NCI-H2196 (cell line): ENCODE results near the gene TRPM3.
"Not testable (repeated sequence)": the region's sequence is repeated elsewhere in the genome, so short reads cannot be mapped to it uniquely, and the experiment has no call there.

ENCODE experiments used
- DNase-seq: peaks from one replicate; lab custom pipeline; 2025; ENCODE audit not compliant: unreplicated experiment; lab: John Stamatoyannopoulos, UW

TRPM3 gene

DNA sequence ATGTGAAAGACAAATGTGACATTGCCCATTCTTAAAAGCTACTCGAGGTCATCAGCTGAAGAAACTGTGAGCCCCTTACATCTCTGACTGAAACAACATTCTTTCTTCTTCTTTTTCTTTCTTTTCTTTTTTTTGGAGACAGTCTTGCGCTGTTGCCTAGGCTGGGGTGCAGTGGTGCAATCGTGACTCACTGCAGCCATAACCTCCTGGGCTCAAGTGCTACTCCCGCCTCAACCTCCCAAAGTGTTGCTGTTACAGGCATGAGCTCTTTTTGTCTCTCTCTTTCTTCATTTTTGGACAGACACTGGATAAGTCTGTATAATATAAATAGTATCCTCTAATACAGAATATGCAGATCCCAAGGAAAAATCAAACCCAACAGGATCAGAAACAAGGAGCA lies 443.3 kb downstream of the TRPM3 start:
- no peak for DNase-seq

DNA sequence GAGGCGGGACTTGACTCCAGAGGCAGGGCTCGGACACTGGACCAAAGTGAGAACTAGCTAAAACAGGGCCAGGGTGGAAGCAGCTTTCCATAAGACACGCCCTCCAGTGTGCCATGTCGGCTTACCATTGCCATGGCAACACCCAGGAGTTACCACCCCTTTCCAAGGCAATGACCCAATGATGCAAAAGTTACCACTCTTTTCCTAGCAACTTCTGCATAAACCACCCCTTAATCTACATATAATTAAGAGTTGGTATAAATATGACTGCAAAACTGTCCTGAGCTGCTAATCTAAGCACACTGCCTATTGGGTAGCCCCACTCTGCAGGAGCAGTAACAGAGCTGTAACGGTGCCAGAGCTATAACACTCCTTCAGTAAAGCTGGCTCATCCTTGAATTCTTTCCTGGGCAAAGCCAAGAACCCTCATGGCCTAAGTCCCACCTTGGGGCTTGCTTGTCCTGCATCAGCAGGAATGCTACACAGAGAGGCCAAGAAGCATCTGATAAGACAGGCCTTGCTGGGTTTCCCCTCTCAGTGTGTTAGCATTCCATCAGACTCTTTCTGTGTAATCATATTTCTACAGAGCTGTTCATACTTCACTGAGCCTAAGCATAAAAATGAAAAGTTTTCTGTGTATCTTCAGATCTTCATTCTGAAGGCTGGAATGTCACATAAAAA lies 444.2 kb downstream of the TRPM3 start:
- DNase-seq = no peak

DNA sequence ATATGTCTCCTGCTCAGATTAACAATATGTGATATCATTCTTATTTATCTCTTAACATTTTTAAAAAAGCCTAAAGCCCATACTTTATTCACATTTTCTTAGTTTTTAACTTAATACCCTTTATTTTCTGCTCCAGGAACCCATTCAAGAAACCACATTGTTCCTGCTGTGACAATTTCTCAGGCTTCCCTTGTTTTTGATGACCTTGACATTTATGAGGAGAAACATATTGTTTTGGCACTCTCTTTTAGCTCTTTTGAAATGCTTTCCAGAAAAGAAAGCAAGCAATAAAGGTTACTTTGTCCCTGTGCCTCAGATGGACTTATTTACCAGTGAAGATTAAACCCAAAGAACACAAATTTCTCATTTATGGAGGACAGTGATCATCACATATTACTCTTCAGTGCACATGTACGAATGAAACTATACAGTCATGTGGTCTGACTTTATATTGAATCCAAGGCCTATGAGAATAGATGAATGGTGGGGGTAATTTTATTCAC lies 445.5 kb downstream of the TRPM3 start:
- DNase-seq = no peak

DNA sequence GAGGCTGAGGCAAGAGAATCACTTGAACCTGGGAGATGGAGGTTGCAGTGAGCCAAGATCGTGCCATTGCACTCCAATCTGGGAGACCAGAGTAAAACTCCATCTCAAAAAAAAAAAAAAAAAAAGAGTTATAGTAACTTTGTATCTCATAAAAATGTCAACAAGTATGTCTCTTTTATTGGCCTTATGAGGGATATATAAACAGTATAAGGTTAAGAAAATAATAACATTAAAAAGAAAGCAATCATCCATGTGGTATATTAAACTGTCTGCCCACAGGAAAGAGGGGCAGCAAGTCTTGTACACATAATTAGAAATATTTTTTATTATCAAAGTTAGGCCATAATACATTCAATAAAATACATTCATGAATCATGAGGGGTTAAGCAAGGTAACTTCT lies 447.6 kb downstream of the TRPM3 start:
- DNase-seq = no peak

DNA sequence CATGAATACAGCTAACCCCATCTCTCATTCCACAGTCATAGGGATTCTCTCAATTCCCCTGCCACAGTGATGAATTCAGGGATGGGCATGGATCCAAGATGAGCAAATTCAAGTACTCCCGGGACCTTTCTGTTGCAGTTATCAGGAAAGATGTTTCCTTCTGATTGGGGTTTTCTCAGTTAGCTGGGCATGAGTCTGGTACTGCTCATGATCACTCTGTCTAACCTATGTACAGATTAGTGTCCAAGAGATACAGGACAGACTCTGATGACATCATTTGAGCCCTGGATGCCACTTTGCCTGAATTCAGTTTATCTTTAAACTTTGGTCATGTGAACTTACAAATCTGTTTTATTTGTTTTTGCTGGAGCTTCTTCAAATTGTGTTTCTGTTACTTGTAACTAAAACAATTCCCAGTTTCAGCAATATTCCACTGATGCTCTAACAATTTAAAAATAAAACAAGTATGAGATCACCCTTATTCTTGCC lies 449.2 kb downstream of the TRPM3 start:
- DNase-seq = no peak

DNA sequence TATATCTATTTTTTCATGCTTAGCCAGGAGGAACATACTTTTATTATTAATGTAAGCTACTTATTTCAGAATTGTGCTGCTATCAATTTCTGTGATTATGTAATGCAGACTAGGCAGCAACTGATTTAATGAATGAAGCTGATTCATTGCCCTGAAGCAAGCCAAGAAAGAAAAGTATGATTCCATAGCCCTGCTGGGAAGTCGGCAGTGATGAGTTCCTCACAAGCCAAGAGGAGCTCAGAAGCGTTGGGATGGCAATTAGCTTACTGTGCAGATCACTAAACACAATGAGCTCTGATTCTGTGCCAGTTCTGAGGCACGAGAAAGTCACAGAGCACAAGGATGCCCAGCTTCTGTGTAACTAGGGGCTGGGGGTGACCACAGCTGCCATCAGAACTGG lies 452.7 kb downstream of the TRPM3 start:
- DNase-seq = no peak

DNA sequence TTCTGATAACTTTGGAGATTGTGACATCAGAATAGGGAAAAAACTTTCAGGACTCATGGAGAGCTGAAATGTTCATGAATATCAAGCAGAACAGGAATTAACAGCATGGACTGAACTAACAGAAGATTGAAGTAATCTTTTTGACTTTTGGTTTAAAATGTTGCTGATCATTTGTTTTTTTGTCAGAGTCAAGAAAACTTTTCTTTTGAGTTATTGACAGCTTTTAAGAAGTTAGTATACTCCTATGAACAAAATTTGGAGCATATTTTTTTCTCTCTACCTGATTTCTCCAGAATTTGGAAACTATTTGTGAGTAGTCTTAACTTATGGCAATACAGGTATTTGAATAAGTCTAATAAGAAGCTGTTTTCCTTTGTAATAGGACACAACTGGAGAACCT lies 462.7 kb downstream of the TRPM3 start:
- DNase-seq = no peak

DNA sequence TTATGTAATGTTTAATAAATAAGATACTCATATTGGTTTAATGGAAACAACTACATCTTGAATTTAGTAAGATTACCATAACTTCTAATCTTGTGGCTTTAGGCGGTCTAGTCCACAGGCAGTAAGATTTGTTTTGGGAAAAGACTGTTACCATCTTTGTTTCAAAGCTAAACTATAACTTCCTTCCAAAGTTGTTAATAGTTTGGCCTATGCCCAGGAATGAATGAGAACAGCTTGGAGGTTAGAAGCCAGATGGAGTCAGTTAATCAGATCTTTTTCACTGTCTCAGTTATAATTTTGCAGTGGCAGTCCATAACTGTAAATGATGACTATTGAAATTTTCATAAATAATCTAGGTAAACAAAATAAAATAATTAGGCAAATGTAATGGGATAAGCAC lies 465.1 kb downstream of the TRPM3 start:
- DNase-seq = no peak

DNA sequence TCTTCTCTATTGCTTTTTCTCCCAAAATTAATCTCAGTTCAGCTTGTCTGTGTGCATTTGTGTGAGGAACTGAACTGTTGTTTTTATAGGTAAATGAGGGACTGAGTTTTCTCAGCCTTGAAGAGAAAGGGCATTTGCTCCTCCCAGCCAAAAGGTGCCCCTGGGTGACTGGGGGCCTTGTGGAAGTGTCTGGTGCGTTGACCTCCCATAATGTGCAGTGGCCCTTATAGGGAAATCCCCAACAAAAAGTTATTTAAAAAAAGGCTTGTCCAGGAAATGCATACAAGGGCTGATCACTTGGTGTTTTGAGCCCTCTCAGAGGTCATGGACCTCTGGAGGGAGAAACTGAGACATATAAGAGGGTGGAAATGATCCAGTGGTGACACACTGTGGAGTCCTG lies 467.3 kb downstream of the TRPM3 start:
- no peak for DNase-seq

DNA sequence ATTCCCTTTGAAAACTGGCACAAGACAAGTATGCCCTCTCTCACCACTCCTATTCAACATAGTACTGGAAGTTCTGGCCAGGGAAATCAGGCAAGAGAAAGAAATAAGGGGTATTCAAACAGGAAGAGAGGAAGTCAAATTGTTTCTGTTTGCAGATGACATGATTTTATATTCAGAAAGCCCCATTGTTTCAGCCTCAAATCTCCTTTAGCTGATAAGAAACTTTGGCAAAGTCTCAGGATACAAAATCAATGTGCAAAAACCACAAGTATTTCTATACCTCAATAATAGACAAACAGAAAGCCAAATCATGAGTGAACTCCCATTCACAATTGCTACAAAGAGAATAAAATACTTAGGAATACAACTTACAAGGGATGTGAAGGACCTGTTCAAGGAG lies 476.8 kb downstream of the TRPM3 start:
- DNase-seq = not testable (repeated sequence)

DNA sequence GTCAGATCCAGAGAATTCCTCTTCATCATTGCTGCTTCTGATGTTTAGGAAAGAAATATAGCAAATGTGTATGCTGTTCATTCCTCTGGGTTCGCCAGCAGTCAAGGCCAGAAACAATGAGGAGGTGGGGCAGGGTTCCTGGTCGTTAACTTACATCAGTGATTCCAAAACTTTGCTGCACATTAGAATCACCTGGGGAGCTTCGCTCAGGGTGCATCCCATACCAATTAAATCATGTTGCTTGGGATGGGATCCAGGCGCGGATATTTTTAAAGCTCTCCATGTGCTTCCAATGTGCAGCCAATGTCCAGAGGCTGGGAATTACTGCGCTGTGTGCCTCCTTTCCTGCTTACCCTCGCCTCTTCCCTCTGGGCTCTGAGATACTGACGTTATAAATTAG lies 479.1 kb downstream of the TRPM3 start:
- no peak for DNase-seq

DNA sequence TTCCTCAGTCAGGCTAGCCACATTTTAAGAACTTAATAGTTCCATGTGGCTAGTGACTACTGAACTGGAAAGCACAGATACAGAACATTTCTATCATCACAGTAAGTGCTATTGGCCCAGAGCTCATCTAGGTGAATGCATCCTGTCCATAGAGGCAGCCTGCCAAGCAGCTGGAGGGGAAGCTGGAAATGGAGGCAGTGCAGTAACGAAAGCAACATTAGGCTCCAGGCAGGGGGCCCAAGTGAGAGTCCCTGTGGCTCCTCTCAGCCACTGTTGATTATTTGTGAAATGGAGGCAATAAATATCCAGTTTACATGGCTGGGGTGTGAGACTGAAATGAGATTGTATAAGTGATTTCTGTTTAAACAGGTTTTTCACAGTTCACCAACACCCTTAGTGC lies 479.8 kb downstream of the TRPM3 start:
- DNase-seq = no peak

DNA sequence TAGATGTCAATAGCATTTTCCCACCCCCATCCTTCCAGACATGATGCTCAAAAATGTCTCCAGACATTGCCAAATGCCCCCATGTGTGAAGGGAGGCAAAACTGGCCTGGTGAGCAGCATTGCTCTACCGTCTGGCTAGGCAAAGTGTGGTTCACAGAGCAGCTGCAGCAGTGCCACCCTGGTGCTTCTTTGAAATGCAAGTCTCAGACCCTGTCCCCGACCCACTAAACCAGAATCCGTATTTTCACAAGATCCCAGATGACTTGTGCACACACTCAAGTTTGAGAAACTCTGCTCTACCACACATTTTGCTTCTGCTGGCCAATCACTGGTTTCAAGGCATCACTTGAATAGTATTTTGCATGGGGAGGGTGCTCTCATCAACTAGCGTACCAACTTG lies 480.4 kb downstream of the TRPM3 start:
- DNase-seq = no peak

DNA sequence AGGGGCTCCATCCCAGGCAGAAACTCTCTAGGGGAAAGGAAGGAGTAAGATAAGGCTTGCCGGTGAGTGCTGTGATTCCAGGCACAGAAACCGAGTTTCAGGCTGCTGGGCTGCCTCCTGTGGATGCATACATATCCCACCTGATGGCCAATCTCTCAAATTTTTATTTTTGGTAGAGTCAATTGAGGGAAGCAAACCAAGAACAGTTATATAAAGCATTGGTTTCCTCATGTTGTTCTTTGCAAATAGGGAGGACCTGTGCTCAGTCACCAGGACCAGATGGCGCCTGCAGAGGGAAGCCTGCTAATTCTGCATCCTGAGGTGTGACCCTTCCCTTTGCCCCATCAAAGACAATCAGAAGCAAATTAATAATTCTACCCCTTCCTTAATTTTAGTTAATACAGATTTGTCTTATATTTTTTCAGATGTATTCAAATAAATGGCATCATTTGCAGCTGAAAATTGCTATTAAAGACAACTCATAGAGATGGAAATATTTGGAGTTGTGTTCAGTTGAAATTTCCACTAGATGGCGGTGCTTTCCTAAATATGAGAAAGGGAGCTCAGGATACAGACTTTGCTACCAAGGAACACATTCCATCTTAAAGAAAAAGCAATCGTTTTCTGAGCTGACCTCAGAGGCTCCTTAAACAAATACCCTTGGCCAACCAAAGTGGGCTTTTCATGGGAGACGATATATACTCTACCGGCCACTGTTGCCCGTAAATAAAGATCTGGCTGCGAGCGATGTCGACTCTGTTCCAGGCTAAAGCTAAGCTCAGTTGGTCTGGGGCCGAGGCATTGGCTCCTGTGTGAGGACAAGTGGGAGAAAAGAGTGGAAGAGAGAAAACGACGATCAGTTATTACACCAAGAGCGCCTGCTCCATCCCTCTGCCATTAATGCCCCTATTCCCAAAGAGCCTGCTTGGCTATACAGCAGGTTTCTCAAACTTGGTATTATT lies 481.3 kb downstream of the TRPM3 start:
- peak; percentile 42 for DNase-seq

DNA sequence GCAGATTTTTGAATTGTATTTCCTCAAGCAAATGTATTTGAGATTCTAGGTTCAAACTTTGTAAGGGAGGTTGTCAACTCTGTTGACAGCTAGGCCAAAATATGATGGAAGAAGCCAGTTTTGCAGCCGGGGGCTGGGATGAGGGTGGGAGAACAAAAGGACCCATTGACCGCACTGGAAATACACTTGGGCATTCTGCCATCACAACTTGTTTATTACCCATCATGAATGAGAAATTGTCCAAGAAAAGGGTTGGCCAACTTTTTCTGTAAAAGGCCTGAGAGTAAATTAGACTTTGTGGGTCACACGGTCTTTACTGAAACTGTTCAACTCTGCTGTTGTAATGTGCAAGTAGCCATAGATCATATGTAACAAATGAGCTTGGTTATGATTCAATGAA lies 485.6 kb downstream of the TRPM3 start:
- no peak for DNase-seq

DNA sequence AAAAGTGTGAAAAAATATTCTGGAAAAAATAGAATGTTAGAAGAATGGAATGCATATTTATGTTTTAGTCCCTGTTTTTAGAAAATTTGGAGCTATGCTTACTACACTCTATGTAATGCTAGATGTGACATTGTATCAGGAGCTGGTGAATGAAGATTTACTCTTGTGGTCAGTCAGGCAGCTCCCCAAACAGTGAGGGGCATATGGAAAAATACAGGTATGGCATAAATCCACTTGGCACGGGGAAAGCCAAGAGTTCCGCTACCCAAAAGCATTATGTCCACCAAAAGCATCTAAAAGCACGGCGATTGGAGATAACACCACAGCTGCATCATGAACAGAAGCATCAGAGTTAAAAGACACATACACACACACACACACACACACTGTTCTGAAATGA lies 486.7 kb downstream of the TRPM3 start:
- no peak for DNase-seq

DNA sequence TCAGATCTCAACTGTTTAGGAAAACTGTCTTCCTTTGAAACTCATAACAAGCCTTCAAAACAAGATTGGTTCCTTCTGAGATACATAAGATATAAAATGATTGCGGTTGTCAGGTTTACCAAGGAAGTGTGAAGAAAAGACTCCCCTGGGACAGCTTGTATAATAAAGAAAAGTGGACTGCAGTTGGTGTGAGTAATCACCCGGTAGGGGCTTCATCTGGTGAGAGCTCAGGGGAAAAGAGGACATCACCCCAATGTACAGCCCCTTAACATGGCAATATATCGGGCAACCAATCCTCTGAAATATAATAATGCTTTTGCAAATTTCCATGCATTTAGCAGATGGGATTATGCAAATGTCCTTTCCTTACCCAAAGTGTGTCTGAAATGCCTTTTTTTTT lies 490.4 kb downstream of the TRPM3 start:
- no peak for DNase-seq

DNA sequence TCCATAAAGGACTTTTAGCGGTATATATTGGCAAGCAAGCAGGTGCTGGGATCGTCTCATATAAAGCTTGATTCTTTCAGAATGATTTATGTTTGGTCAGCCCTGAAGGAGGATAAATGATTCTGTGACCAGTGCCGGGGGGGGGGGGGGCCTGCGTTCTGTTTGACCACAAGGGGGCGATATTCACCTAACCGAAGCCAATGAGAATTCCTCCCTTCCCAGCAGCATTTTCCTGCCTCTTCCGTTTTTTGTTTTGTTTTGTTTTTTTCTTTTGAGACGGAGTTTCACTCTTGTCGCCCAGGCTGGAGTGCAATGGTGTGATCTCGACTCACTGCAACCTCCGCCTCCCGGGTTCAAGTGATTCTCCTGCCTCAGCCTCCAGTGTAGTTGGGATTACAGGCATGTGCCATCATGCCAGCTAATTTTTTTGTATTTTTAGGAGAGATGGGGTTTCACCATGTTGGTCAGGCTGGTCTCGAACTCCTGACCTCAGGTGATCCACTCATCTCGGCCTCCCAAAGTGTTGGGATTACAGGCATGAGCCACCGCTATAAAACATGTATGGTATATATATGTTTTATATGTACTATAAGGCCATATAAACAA lies 492.2 kb downstream of the TRPM3 start:
- not testable (repeated sequence) for DNase-seq

DNA sequence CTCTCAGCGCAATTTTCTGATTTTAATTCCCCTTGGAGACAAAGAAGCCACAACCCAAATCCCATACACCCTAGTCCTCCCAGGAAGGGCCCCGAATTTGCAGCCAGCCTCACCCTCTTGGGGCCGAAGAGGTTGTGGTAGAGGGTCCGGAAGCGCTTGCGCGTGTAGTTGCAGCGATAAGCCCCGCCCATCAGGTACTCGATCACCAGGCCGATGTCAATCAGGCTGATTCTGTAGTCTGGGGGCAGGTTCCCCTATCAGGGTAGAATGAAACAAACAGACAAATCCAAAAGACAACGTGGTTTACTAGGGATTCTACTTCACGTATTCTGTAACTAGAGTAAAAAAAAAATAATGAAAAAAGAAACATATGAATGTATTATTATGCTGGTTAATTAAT lies 496.3 kb downstream of the TRPM3 start:
- DNase-seq = no peak

DNA sequence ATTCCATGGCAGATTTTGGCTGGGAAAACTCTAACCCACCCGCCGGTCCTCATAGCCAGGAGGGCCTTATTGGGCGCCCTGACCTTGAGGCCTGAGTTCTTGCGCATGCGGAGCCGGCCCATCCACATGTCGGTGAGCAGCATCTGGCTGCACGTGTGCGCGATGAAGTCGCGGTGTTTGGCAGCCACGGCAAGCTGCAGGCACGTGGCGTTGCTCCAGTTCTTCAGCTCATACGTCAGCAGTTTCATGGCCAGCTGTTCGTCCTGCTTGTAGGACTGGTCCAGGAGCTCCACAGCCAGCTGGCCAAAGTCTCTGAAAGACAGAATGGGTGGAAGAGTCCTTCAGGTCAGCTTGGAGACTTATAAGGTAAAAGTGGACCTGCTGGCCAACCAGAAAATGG lies 502.6 kb downstream of the TRPM3 start:
- no peak for DNase-seq

DNA sequence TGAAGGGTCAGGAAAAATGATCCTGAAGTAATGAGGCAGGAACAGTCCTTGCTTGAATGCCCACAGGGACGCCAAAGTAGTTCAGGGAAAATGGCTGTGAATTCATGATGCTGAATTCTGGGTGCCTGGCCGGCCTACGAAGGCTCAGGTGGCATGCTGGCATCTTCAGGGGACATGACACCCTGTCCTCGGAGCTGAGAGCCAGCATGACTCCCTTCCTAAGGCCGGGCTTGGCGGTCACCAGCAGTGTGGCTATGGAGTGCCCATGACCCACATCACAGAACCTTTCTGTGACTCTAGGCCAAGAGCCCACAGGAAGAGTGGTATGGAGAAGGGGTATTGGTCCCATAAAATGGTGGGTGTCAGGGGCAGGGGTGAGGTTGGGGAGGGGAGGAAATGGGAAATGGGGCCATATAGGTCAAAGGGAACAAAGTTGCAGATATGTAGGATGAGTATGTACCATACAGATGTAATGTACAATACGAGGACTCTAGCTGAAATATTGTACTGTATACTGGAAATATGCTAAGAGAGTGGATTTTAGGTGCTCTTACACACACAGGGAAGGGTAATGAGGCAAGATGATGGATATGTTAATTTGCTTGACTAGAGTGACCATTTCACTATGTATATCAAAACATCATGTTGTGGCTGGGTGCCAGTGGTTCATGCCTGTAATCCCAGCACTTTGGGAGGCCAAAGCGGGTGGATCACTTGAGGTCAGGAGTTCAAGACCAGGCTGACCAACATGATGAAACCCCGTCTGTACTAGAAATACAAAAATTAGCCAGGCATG lies 504.2 kb downstream of the TRPM3 start:
- no peak for DNase-seq
